ENCODE data around the gene DDI2.
A peak's percentile ranks its signal among the peaks of the same experiment; 100 is the strongest.
"Not testable (repeated sequence)": the region's sequence is repeated elsewhere in the genome, so short reads cannot be mapped to it uniquely, and the experiment has no call there.

DDI2 gene

GRCh38 chr1:15617173-15618076 is at the start of gene DDI2:
Gene DDI2 (plus strand): TSS chr1:15617458. CDS start chr1:15617671, 213 bp downstream.
- DNase-seq (ENCODE audit: low read depth) = peak; percentile 84

- no peak for DNase-seq (ENCODE audit: low read depth)
Observed at GRCh38 chr1:15568387-15569073, 48.7 kb upstream of the DDI2 start.

GRCh38 chr1:15570861-15571260 is 46.4 kb upstream of the DDI2 start:
- DNase-seq (ENCODE audit: low read depth) = no peak

- DNase-seq (ENCODE audit: low read depth) = no peak
Observed at GRCh38 chr1:15571266-15571665, 46.0 kb upstream of the DDI2 start.

GRCh38 chr1:15573477-15573876 is 43.8 kb upstream of the DDI2 start:
- no peak for DNase-seq (ENCODE audit: low read depth)

GRCh38 chr1:15574741-15575140 is 42.5 kb upstream of the DDI2 start:
- DNase-seq (ENCODE audit: low read depth) = no peak

- no peak for DNase-seq (ENCODE audit: low read depth)
Observed at GRCh38 chr1:15575549-15576150, 41.6 kb upstream of the DDI2 start.

GRCh38 chr1:15577691-15578090 is 39.6 kb upstream of the DDI2 start:
- DNase-seq (ENCODE audit: low read depth) = no peak

- no peak for DNase-seq (ENCODE audit: low read depth)
Observed at GRCh38 chr1:15578921-15579682, 38.2 kb upstream of the DDI2 start.

- no peak for DNase-seq (ENCODE audit: low read depth)
Observed at GRCh38 chr1:15579683-15580047, 37.6 kb upstream of the DDI2 start.

- no peak for DNase-seq (ENCODE audit: low read depth)
Observed at GRCh38 chr1:15583016-15583706, 34.1 kb upstream of the DDI2 start.

- no peak for DNase-seq (ENCODE audit: low read depth)
Observed at GRCh38 chr1:15584489-15585363, 32.5 kb upstream of the DDI2 start, which contains the start of gene AGMAT. Gene AGMAT (minus strand): TSS chr1:15585051. CDS start chr1:15584967, 84 bp downstream.

- no peak for DNase-seq (ENCODE audit: low read depth)
Observed at GRCh38 chr1:15592285-15592684, 25.0 kb upstream of the DDI2 start.

- DNase-seq (ENCODE audit: low read depth) = no peak
Observed at GRCh38 chr1:15595809-15596617, 21.2 kb upstream of the DDI2 start.

- DNase-seq (ENCODE audit: low read depth) = no peak
Observed at GRCh38 chr1:15598436-15598835, 18.8 kb upstream of the DDI2 start.

GRCh38 chr1:15603050-15603965 is 13.9 kb upstream of the DDI2 start:
- peak; percentile 86 for DNase-seq (ENCODE audit: low read depth)

GRCh38 chr1:15603966-15604282 is 13.3 kb upstream of the DDI2 start:
- DNase-seq (ENCODE audit: low read depth) = not testable (repeated sequence)

GRCh38 chr1:15604400-15604799 is 12.9 kb upstream of the DDI2 start:
- DNase-seq (ENCODE audit: low read depth) = not testable (repeated sequence)

Data from GM04503 (cell line).